ENCODE results near the gene PTCD3.

PTCD3 gene

GRCh38 chr2:86143926-86144685 is 38.1 kb downstream of the PTCD3 start:
- no peak for DNase-seq (ENCODE audit: low read depth, low spot score)

- DNase-seq (ENCODE audit: low read depth, low spot score), result no peak
Observed at GRCh38 chr2:86147793-86148192, 41.8 kb downstream of the PTCD3 start.

GRCh38 chr2:86150502-86150901 is 44.5 kb downstream of the PTCD3 start:
- DNase-seq (ENCODE audit: low read depth, low spot score), result no peak

GRCh38 chr2:86157009-86157556 is 51.0 kb downstream of the PTCD3 start:
- DNase-seq (ENCODE audit: low read depth, low spot score), result no peak

- no peak for DNase-seq (ENCODE audit: low read depth, low spot score)
Observed at GRCh38 chr2:86158286-86158685, 52.3 kb downstream of the PTCD3 start.

GRCh38 chr2:86160156-86160952 is 54.3 kb downstream of the PTCD3 start:
- no peak for DNase-seq (ENCODE audit: low read depth, low spot score)

- DNase-seq (ENCODE audit: low read depth, low spot score), result no peak
Observed at GRCh38 chr2:86170449-86170848, 64.4 kb downstream of the PTCD3 start.

- no peak for DNase-seq (ENCODE audit: low read depth, low spot score)
Observed at GRCh38 chr2:86171295-86171694, 65.3 kb downstream of the PTCD3 start.

- no peak for DNase-seq (ENCODE audit: low read depth, low spot score)
Observed at GRCh38 chr2:86172610-86173009, 66.6 kb downstream of the PTCD3 start.

GRCh38 chr2:86174445-86174844 is 68.4 kb downstream of the PTCD3 start:
- no peak for DNase-seq (ENCODE audit: low read depth, low spot score)

- no peak for DNase-seq (ENCODE audit: low read depth, low spot score)
Observed at GRCh38 chr2:86175828-86176227, 69.8 kb downstream of the PTCD3 start.

- no peak for DNase-seq (ENCODE audit: low read depth, low spot score)
Observed at GRCh38 chr2:86176597-86176996, 70.6 kb downstream of the PTCD3 start.

- DNase-seq (ENCODE audit: low read depth, low spot score), result no peak
Observed at GRCh38 chr2:86185517-86186212, 79.6 kb downstream of the PTCD3 start.

- no peak for DNase-seq (ENCODE audit: low read depth, low spot score)
Observed at GRCh38 chr2:86186431-86186830, 80.4 kb downstream of the PTCD3 start.

GRCh38 chr2:86189782-86190416 is 83.9 kb downstream of the PTCD3 start:
- no peak for DNase-seq (ENCODE audit: low read depth, low spot score)

Measured in activated naive CD8-positive, alpha-beta T cell treated with anti-CD3 and anti-CD28 coated beads, Interleukin-2, amount 50 U/mL, for 16 hours (primary cell).